ENCODE results near the gene OR10G3.

- TF ChIP-seq CTCF (conservative IDR thresholded peaks at IDR 0.05; ENCODE audit: low read depth in 2 of 2): no peak
- TF ChIP-seq REST (IDR thresholded peaks at IDR 0.05; ENCODE audit: unreplicated experiment): no peak
- no peak; the same call in 1 of the 2 replicates for TF ChIP-seq POLR2AphosphoS5 (IDR thresholded peaks at IDR 0.05; ENCODE audit: low read depth)
- no peak for TF ChIP-seq EZH2 (IDR thresholded peaks at IDR 0.05; ENCODE audit: low read depth, unreplicated experiment)
- no peak for TF ChIP-seq CREB1 (CRISPR knock-in tag; IDR thresholded peaks at IDR 0.05; ENCODE audit: low read depth)
- TF ChIP-seq STAT1 (IDR thresholded peaks at IDR 0.05; ENCODE audit: unreplicated experiment): no peak
- no peak for TF ChIP-seq EZH2phosphoT487 (IDR thresholded peaks at IDR 0.05; ENCODE audit: unreplicated experiment)
- no peak for TF ChIP-seq ZNF331 (CRISPR knock-in tag; IDR thresholded peaks at IDR 0.05; ENCODE audit: low read depth)
- TF ChIP-seq ZNF114 (CRISPR knock-in tag; IDR thresholded peaks at IDR 0.05): no peak
- no peak for TF ChIP-seq NANOG (IDR thresholded peaks at IDR 0.05; ENCODE audit: borderline replicate concordance)
- TF ChIP-seq JUNB (IDR thresholded peaks at IDR 0.05; ENCODE audit: unreplicated experiment): no peak
- TF ChIP-seq ETS1 (IDR thresholded peaks at IDR 0.05): no peak
- no peak for TF ChIP-seq ZNF462 (CRISPR knock-in tag; IDR thresholded peaks at IDR 0.05)
Observed at GRCh38 chr14:21523203-21523602, 56.7 kb downstream of the OR10G3 start.

Data from GM23338 (cell line).